AG10803 (cell line): ENCODE data around the gene ZNF329.

ENCODE experiments used
- DNase-seq: peaks from one replicate; pipeline ENCODE4 v3.0.0; 2010; ENCODE audit warnings: low read depth
- H3K4me3 ChIP-seq: 2 replicates; pipeline ENCODE4 v1.5.1; 2011; ENCODE audit warnings: mild to moderate bottlenecking, low read length, control low read depth
- CTCF ChIP-seq: conservative IDR thresholded peaks from 2 replicates; pipeline ENCODE4 v1.5.1; 2011; ENCODE audit warnings: mild to moderate bottlenecking, low read length, control low read depth, inconsistent platforms

The ZNF329 gene

GRCh38 chr19:58118979-58119733 is 31.4 kb downstream of the ZNF329 start:
- DNase-seq, result no peak
- TF ChIP-seq CTCF, result no peak
- H3K4me3 ChIP-seq, result no peak overlapping the region

- H3K4me3 ChIP-seq, result no peak overlapping the region
- no peak for DNase-seq
- no peak for TF ChIP-seq CTCF
These were observed 32.6 kb downstream of the ZNF329 start for GRCh38 chr19:58117841-58118575.

- no peak overlapping the region for H3K4me3 ChIP-seq
- TF ChIP-seq CTCF, result no peak
- DNase-seq, result no peak
These were observed 42.1 kb downstream of the ZNF329 start for GRCh38 chr19:58108546-58108817.

GRCh38 chr19:58107778-58108545 is 42.6 kb downstream of the ZNF329 start:
- no peak overlapping the region for H3K4me3 ChIP-seq
- no peak for TF ChIP-seq CTCF
- no peak for DNase-seq

GRCh38 chr19:58098682-58098998 is 51.9 kb downstream of the ZNF329 start:
- peak overlapping the region; percentile 79 for H3K4me3 ChIP-seq
- TF ChIP-seq CTCF, result no peak
- no peak for DNase-seq

- TF ChIP-seq CTCF, result no peak
- peak within 1 kb of the TSS; percentile 79 for H3K4me3 ChIP-seq
- peak; percentile 87 for DNase-seq
These were observed 52.6 kb downstream of the ZNF329 start, which contains the start of gene ZSCAN18 for GRCh38 chr19:58097781-58098681. Gene ZSCAN18 (minus strand): TSS chr19:58098231. CDS start chr19:58090267, 7,964 bp downstream.
